H1 (cell line): Measurements from ENCODE around the gene FOXA3. TPM values are rescaled to one million over a fixed set of nuclear protein-coding genes. Genes with fewer than 3 reads are reported as not detected.

Source experiments
- CBX5 ChIP-seq: fragments of 300-800, 300-1000 bp; sonication (generic); IDR thresholded peaks from 2 replicates; pipeline ENCODE4 v1.7.1; 2016; ENCODE audit warnings: antibody characterized with exemption, low read length, low read depth
- CBX8 ChIP-seq: fragments of 300-800, 300-1000 bp; sonication (generic); IDR thresholded peaks from 2 replicates; pipeline ENCODE4 v1.7.1; 2016; ENCODE audit warnings: low read depth, low read length, borderline replicate concordance
- CHD7 ChIP-seq: fragments of 300-600 bp; sonication (generic); IDR thresholded peaks from 2 replicates; pipeline ENCODE4 v1.7.1; 2012; ENCODE audit warnings: low read length, moderate library complexity, mild to moderate bottlenecking, inconsistent platforms; ENCODE audit not compliant: insufficient replicate concordance
- NANOG ChIP-seq: IDR thresholded peaks from 2 replicates; pipeline ENCODE4 v1.6.1; 2011; ENCODE audit warnings: low read length, low read depth, mild to moderate bottlenecking, inconsistent platforms; ENCODE audit not compliant: insufficient read depth, poor library complexity, severe bottlenecking
- PHF8 ChIP-seq: fragments of 200-600 bp; sonication (generic); conservative IDR thresholded peaks from 2 replicates; pipeline ENCODE4 v1.7.1; 2012; ENCODE audit warnings: low read depth, mild to moderate bottlenecking, inconsistent platforms, low read length, moderate library complexity
- SAP30 ChIP-seq: fragments of 300-600 bp; sonication (generic); IDR thresholded peaks from 2 replicates; pipeline ENCODE4 v1.7.1; 2012; ENCODE audit warnings: low read length, moderate library complexity, mild to moderate bottlenecking, inconsistent platforms; ENCODE audit not compliant: insufficient read depth, insufficient replicate concordance
- SIN3A ChIP-seq, 2 experiments: IDR thresholded peaks in 1 of 2; conservative IDR thresholded peaks in 1 of 2; 2 replicates each; pipeline ENCODE4 v1.6.1; 2011 to 2012; ENCODE audit warnings: low read length in 2 of 2, improper control_type of control experiment in 1 of 2, low read depth in 1 of 2, mild to moderate bottlenecking in 1 of 2
- TBP ChIP-seq: IDR thresholded peaks from 2 replicates; pipeline ENCODE4 v1.6.1; 2011; ENCODE audit warnings: low read depth, low read length, improper control_type of control experiment
- polyA plus RNA-seq, 7 experiments: library from polyadenylated mRNA; depleted of rRNA in 3 of 7; stranded (reverse) in 5 of 7; unstranded in 2 of 7; fragments of >200 nt in 5 of 7; fragments of 200-250 nt in 2 of 7; gene quantifications; 1 replicate in 5 of 7; 2 replicates in 1 of 7; 4 replicates in 1 of 7; pipeline versions ENCODE4 v1.2.1 to v1.2.3, GENCODE V29; 2011 to 2013; ENCODE audit warnings: missing spikeins in 2 of 7, mixed read lengths in 2 of 7
- total RNA-seq: library from RNA; stranded (reverse); fragmentation: NEBNext Ultra II Directional; extraction: Animal tissue kit (Norgen Biotek cat#: 25700); gene quantifications from 2 replicates; pipeline ENCODE4 v1.2.1, GENCODE V29; 2021

FOXA3 gene
- total and polyA plus RNA-seq, 2 of the 8 experiments (the other 6 are each of a cell fraction or from before 2014, with no cell fraction given) = 20.2 to 49.1 TPM

DNA sequence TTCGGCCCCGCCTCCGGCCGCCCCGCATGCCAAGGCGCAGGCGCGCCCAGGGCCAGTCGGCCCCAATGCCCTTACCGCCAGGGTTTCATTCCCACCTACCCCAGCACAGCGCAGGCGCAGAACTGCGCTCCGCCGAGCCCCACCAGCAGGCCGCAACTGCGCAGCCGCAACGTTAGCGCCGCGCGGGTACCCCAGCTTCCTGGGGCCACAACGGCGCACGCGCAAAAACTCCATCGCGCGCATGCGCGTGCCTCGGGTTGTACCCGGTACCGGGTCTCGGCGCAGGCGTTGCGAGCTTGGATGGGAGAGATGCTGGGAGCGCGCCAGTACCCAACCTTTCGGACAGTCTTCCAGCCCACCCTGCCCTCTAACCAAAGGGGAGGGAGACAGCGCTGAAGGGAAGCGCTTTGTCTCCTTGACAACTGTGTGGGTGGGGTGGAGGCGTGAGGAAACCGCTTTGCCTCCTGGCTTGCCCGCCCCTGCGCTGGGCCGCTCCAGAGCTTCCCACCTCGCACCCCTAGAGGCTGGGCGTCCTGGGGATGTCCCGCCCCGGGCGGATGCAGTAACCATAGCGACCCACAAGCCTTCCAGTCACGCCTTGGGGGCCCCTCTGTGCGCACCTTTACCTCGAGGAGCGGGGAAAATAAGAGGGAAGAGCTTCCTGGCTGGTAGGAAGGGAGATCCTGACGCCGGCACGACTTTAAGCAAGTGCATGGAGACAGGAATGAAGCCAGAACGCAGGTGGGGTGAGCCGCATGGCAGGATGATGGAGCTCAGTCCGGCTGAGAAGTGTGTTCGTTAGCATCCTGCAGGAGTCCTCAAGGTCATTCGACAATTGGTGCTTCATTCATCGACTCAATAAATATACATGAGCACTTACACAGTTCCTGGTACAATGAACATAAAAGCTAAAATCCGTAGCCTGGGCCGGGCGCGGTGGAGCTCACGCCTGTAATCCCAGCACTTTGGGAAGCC is 38.8 kb downstream of the FOXA3 start (continued):
- TF ChIP-seq SAP30 = peak; percentile 38
- no peak for TF ChIP-seq CBX5
- peak; percentile 22; the same call in 1 of the 2 replicates for TF ChIP-seq TBP
- TF ChIP-seq PHF8 = peak; percentile 59
- TF ChIP-seq SIN3A (conservative IDR thresholded peaks at IDR 0.05 in 1 of 2, IDR thresholded peaks at IDR 0.05 in 1 of 2; ENCODE audit: low read depth in 1 of 2, low read length in 2 of 2) = peak in 1 of 2 experiments; percentile 41; a peak in 1 of 4 replicates
- no peak for TF ChIP-seq CHD7
- no peak for TF ChIP-seq NANOG
- TF ChIP-seq CBX8 = no peak
